ENCODE results near the gene SENP1. TPM values are rescaled to one million over a fixed set of nuclear protein-coding genes. Genes with fewer than 3 reads are reported as not detected.

The SENP1 gene
- total RNA-seq, 1 experiment from 2014 or later, result 28.8 TPM

DNA sequence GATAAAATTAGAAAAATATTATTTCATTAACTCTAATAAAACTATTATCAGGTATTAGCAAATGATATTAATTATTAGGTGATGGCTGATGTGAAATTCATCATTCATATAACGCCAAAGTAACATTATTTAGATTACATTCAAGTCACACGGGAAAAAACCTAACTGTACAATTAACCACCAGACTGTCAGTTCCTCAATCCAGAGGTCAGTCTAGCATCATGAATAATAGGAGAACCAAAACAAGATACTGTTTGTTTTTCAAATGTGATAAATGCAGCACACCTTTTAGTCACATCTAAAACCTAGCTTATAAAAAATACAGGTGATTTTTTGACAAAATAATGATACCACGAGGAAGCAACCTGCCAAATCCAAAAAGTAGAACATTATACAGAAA lies 19.6 kb downstream of the SENP1 start:
- Histone ChIP-seq H2BK5ac (ENCODE audit: insufficient read length, low read length) (no peak overlapping the region), H3K56ac (ENCODE audit: insufficient read length, low read depth, low read length) (no peak overlapping the region), H3K27me3 (ENCODE audit: insufficient read depth, low read length) (no peaks in the 10 kb centered on the region), H2BK15ac (ENCODE audit: low read depth, low read length) (no peak overlapping the region), H2AFZ (ENCODE audit: low read length) (no peak overlapping the region), H3K9ac (ENCODE audit: extremely low read depth, insufficient read length, low read length) (no peak overlapping the region), H3K9me3 (ENCODE audit: control insufficient read depth, low read depth, low read length) (no peaks in the 10 kb centered on the region), H2AK5ac (ENCODE audit: insufficient read length, low read length) (no peak overlapping the region), H4K20me1 (ENCODE audit: control insufficient read depth, insufficient read depth, insufficient read length) (no peaks in the 10 kb centered on the region), H4K91ac (ENCODE audit: insufficient read length, low read depth, low read length) (no peak overlapping the region), H3K79me1 (ENCODE audit: insufficient read depth, low read depth, low read length, poor library complexity, severe bottlenecking) (no peaks in the 10 kb centered on the region), H3K14ac (ENCODE audit: insufficient read depth, low read length) (no peak overlapping the region), H3K4me1 (ENCODE audit: insufficient read depth, low read length) (no peaks in the 10 kb centered on the region), H3K4me2 (ENCODE audit: insufficient read depth, insufficient read length, low read length) (no peak overlapping the region), H2BK12ac (ENCODE audit: insufficient read length, low read depth, low read length) (no peak overlapping the region), H3K4ac (ENCODE audit: low read depth, low read length) (no peak overlapping the region), H2BK120ac (ENCODE audit: low read depth, low read length, poor library complexity, severe bottlenecking) (no peak overlapping the region), H3K18ac (ENCODE audit: insufficient read length, low read depth, low read length) (no peak overlapping the region), H4K5ac (ENCODE audit: insufficient read length, low read depth, low read length) (no peak overlapping the region), H3K27ac (ENCODE audit: insufficient read length, low read depth, low read length) (no peak overlapping the region), H3T11ph (ENCODE audit: low read length) (no peak overlapping the region), H3K23ac (ENCODE audit: insufficient read length, low read depth, low read length) (no peak overlapping the region), H2BK20ac (ENCODE audit: low read depth, low read length, poor library complexity, severe bottlenecking) (no peak overlapping the region), H3K79me2 (ENCODE audit: insufficient read depth, low read length) (no peaks in the 10 kb centered on the region), H3K23me2 (ENCODE audit: insufficient read length, low read depth, low read length, poor library complexity, severe bottlenecking) (no peaks in the 10 kb centered on the region), H4K8ac (replicated peaks; ENCODE audit: insufficient read length, low read depth, low read length) (no peak overlapping the region)
- H3K4me3 Mint-ChIP-seq, result no peak overlapping the region
- WGBS (ENCODE audit: extremely low coverage, insufficient read length, low lambda C conversion rate), result no CpG with 5 or more reads among the region's 3 CpGs
- H3K4me1 Mint-ChIP-seq, result no peaks in the 10 kb centered on the region
- no peaks in the 10 kb centered on the region for H3K9me3 Mint-ChIP-seq
- H3K27ac Mint-ChIP-seq, result no peak overlapping the region
- no peaks in the 10 kb centered on the region for H3K27me3 Mint-ChIP-seq (ENCODE audit: low read depth)
- TF ChIP-seq, protein P1, sequence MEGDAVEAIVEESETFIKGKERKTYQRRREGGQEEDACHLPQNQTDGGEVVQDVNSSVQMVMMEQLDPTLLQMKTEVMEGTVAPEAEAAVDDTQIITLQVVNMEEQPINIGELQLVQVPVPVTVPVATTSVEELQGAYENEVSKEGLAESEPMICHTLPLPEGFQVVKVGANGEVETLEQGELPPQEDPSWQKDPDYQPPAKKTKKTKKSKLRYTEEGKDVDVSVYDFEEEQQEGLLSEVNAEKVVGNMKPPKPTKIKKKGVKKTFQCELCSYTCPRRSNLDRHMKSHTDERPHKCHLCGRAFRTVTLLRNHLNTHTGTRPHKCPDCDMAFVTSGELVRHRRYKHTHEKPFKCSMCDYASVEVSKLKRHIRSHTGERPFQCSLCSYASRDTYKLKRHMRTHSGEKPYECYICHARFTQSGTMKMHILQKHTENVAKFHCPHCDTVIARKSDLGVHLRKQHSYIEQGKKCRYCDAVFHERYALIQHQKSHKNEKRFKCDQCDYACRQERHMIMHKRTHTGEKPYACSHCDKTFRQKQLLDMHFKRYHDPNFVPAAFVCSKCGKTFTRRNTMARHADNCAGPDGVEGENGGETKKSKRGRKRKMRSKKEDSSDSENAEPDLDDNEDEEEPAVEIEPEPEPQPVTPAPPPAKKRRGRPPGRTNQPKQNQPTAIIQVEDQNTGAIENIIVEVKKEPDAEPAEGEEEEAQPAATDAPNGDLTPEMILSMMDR (conservative IDR thresholded peaks at IDR 0.05), result no peak
- peaks cover 9 to 62% (median 38%) of the 10 kb centered on the region in 3 experiments; a peak in 6 of 7 replicates for H3K36me3 Mint-ChIP-seq (ENCODE audit: insufficient read depth in 1 of 3, low read depth in 3 of 3)
- DNase-seq, result no peak
